Measurements from ENCODE around the gene HECTD2.

The HECTD2 gene

GRCh38 chr10:91511549-91512330 lies 101.6 kb downstream of the HECTD2 start:
- TF ChIP-seq, protein P1, sequence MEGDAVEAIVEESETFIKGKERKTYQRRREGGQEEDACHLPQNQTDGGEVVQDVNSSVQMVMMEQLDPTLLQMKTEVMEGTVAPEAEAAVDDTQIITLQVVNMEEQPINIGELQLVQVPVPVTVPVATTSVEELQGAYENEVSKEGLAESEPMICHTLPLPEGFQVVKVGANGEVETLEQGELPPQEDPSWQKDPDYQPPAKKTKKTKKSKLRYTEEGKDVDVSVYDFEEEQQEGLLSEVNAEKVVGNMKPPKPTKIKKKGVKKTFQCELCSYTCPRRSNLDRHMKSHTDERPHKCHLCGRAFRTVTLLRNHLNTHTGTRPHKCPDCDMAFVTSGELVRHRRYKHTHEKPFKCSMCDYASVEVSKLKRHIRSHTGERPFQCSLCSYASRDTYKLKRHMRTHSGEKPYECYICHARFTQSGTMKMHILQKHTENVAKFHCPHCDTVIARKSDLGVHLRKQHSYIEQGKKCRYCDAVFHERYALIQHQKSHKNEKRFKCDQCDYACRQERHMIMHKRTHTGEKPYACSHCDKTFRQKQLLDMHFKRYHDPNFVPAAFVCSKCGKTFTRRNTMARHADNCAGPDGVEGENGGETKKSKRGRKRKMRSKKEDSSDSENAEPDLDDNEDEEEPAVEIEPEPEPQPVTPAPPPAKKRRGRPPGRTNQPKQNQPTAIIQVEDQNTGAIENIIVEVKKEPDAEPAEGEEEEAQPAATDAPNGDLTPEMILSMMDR (IDR thresholded peaks at IDR 0.05; ENCODE audit: poor library complexity, severe bottlenecking): no peak
- H3K4me1 ChIP-seq (ENCODE audit: insufficient read depth, poor library complexity, severe bottlenecking): peaks cover 9% of the 10 kb centered on the region
- ATAC-seq (ENCODE audit: low read depth) (peak; percentile 92), DNase-seq (ENCODE audit: low spot score) (no peak)
- H3K9me3 ChIP-seq (ENCODE audit: severe bottlenecking): no peaks in the 10 kb centered on the region
- no peaks in the 10 kb centered on the region for H3K36me3 ChIP-seq (ENCODE audit: low read depth)
- peak overlapping the region; percentile 13 for H3K27ac ChIP-seq (ENCODE audit: poor library complexity, severe bottlenecking)
- H3K4me3 ChIP-seq (ENCODE audit: severe bottlenecking): no peak overlapping the region
- no peaks in the 10 kb centered on the region for H3K27me3 ChIP-seq (ENCODE audit: insufficient read depth, poor library complexity, severe bottlenecking)

DNA sequence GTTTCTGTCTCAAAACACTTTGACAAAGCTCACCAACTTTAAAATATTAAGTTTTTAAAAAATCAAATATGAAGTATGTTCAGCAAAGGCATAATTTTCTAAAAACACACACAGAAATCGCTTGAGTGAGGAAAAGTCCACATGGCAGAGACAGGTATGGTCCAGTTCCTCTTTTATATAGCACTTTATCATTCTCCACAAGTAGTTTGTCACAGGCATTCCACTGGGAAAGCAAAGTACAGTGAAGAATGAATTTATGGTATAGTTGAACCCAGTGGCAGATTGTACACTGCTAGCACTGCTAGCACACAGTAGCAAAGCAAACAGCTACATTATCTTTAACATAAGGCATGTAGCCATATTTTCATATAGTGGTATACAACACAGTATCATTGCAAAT lies 102.3 kb downstream of the HECTD2 start:
- Histone ChIP-seq H3K36me3 (ENCODE audit: low read depth) (no peaks in the 10 kb centered on the region), H3K4me3 (ENCODE audit: severe bottlenecking) (no peak overlapping the region), H3K27me3 (ENCODE audit: insufficient read depth, poor library complexity, severe bottlenecking) (no peaks in the 10 kb centered on the region), H3K4me1 (ENCODE audit: insufficient read depth, poor library complexity, severe bottlenecking) (peaks cover 9% of the 10 kb centered on the region), H3K9me3 (ENCODE audit: severe bottlenecking) (no peaks in the 10 kb centered on the region), H3K27ac (ENCODE audit: poor library complexity, severe bottlenecking) (peak overlapping the region; percentile 13)
- TF ChIP-seq, protein P1 (IDR thresholded peaks at IDR 0.05; ENCODE audit: poor library complexity, severe bottlenecking): no peak
- ATAC-seq (ENCODE audit: low read depth) (no peak), DNase-seq (ENCODE audit: low spot score) (no peak)

DNA sequence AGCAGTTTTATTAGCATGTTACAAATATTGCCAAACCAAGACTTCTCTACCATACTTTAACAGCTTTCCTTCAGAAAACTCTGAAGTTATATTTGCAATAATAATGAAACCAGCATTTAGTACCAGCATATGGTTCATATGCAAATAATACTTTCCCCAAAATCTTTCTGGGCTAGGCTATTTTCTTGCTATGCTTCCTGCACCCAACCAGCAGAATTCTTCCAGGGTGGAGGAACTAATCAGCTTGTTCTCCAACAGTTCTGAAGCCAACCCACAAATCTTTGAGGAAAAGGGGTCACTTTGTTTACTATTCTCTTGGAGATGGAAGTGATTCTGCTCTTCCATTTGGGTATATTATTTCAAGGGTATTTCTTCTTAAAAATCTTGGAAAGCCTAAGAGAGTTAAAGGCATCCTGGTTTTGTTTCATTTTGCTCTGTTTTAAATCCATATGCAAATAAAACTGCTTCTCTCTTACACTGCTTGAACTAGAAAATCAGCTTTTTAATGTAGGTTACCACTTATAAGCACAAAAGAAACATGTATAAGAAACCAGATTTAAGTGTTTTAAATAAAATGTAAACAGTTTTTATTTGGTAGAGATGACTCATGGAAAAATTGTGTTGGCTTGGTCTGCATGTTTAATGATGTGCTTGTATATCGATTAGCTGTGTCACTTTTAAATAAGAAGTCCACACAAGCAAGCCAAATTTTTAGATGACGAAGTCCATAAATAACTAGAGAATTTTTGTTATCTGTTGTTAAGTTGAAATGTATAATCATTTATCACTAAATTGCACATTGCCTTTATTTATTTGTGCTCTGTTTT lies 103.7 kb downstream of the HECTD2 start:
- no peaks in the 10 kb centered on the region for H3K36me3 ChIP-seq (ENCODE audit: low read depth)
- no peak for ATAC-seq (ENCODE audit: low read depth)
- peaks cover 9% of the 10 kb centered on the region for H3K4me1 ChIP-seq (ENCODE audit: insufficient read depth, poor library complexity, severe bottlenecking)
- no peak for DNase-seq (ENCODE audit: low spot score)
- H3K9me3 ChIP-seq (ENCODE audit: severe bottlenecking): no peaks in the 10 kb centered on the region
- no peak overlapping the region for H3K27ac ChIP-seq (ENCODE audit: poor library complexity, severe bottlenecking)
- no peak overlapping the region for H3K4me3 ChIP-seq (ENCODE audit: severe bottlenecking)
- no peaks in the 10 kb centered on the region for H3K27me3 ChIP-seq (ENCODE audit: insufficient read depth, poor library complexity, severe bottlenecking)
- TF ChIP-seq, protein P1 (IDR thresholded peaks at IDR 0.05; ENCODE audit: poor library complexity, severe bottlenecking): no peak

DNA sequence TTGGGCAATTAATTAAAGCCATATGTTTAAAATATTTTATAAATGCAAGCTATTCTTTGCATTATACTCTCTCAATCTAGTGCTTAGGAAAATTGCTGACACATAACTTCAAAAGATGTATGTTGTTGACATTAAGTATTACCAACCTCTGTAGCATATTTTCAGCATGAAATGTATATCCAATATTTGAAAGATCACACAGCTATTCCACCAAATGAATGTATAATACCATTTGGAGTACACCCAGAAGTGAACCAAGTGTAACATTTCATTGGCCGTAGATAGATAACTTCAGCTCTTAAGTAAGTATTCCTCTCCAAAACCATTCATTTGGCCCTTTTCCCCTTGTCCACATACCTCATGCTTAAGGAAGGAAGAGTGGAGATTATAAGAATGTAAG lies 104.6 kb downstream of the HECTD2 start:
- H3K27ac ChIP-seq (ENCODE audit: poor library complexity, severe bottlenecking): no peak overlapping the region
- no peak for ATAC-seq (ENCODE audit: low read depth)
- no peak overlapping the region for H3K4me3 ChIP-seq (ENCODE audit: severe bottlenecking)

More for the DNA sequence above, 104.6 kb downstream of the HECTD2 start:
- Histone ChIP-seq H3K9me3 (ENCODE audit: severe bottlenecking) (no peaks in the 10 kb centered on the region), H3K36me3 (ENCODE audit: low read depth) (no peaks in the 10 kb centered on the region), H3K4me1 (ENCODE audit: insufficient read depth, poor library complexity, severe bottlenecking) (peaks cover 9% of the 10 kb centered on the region), H3K27me3 (ENCODE audit: insufficient read depth, poor library complexity, severe bottlenecking) (no peaks in the 10 kb centered on the region)
- TF ChIP-seq, protein P1 (IDR thresholded peaks at IDR 0.05; ENCODE audit: poor library complexity, severe bottlenecking): no peak
- no peak for DNase-seq (ENCODE audit: low spot score)
